Measurements from ENCODE around the gene INPP5A.

DNA sequence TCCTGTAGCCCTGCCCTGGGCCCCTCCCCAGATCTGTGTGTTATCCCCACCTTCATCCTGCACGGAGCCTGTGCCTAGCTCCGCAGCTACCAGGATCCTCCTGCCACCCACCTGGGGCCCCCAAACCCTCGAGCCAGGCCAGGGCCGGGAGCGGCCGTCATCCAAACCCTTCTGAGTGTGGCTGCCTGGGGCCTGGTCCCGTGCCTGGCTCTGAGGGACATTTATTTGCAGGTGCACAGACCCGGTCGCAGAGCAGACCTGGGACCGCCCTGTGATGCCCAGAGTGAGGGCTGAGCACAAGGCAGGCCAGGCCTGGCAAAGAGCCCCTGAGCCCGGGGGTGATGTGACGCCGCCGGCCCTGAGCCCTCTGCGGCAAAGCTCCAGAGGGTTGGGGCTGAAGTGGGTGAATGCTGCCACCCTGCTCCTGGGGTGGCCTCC lies 27.4 kb upstream of the INPP5A start:
- TF ChIP-seq, protein P1, sequence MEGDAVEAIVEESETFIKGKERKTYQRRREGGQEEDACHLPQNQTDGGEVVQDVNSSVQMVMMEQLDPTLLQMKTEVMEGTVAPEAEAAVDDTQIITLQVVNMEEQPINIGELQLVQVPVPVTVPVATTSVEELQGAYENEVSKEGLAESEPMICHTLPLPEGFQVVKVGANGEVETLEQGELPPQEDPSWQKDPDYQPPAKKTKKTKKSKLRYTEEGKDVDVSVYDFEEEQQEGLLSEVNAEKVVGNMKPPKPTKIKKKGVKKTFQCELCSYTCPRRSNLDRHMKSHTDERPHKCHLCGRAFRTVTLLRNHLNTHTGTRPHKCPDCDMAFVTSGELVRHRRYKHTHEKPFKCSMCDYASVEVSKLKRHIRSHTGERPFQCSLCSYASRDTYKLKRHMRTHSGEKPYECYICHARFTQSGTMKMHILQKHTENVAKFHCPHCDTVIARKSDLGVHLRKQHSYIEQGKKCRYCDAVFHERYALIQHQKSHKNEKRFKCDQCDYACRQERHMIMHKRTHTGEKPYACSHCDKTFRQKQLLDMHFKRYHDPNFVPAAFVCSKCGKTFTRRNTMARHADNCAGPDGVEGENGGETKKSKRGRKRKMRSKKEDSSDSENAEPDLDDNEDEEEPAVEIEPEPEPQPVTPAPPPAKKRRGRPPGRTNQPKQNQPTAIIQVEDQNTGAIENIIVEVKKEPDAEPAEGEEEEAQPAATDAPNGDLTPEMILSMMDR (IDR thresholded peaks at IDR 0.05): no peak
- TF ChIP-seq POLR2A (IDR thresholded peaks at IDR 0.05) (no peak), POLR2AphosphoS5 (IDR thresholded peaks at IDR 0.05) (no peak)
